GM21381 (cell line): ENCODE data around the gene RB1.
A peak's percentile ranks its signal among the peaks of the same experiment; 100 is the strongest.
"Not testable (repeated sequence)": the region's sequence is repeated elsewhere in the genome, so short reads cannot be mapped to it uniquely, and the experiment has no call there.

Source experiments
- ATAC-seq: cut with Tn5 transposase; IDR thresholded peaks from one replicate; pipeline ENCODE4 v1.9.1; 2021; ENCODE audit warnings: mild to moderate bottlenecking, moderate library complexity; ENCODE audit not compliant: unreplicated experiment

Gene RB1

GRCh38 chr13:48346583-48346982 lies 43.0 kb downstream of the RB1 start:
- ATAC-seq = no peak

- ATAC-seq = no peak
These were observed 46.0 kb downstream of the RB1 start for GRCh38 chr13:48349525-48349924.

- ATAC-seq = no peak
These were observed 50.0 kb downstream of the RB1 start for GRCh38 chr13:48353590-48353989.

- ATAC-seq = not testable (repeated sequence)
These were observed 52.0 kb downstream of the RB1 start for GRCh38 chr13:48355524-48355923.

- no peak for ATAC-seq
These were observed 53.2 kb downstream of the RB1 start for GRCh38 chr13:48356750-48357149.

- ATAC-seq = no peak
These were observed 66.4 kb downstream of the RB1 start for GRCh38 chr13:48369988-48370387.

GRCh38 chr13:48370815-48371214 lies 67.3 kb downstream of the RB1 start:
- no peak for ATAC-seq

GRCh38 chr13:48377857-48378256 lies 74.3 kb downstream of the RB1 start:
- ATAC-seq = no peak

- no peak for ATAC-seq
These were observed 77.0 kb downstream of the RB1 start for GRCh38 chr13:48380581-48380980.

- no peak for ATAC-seq
These were observed 79.8 kb downstream of the RB1 start for GRCh38 chr13:48383384-48383783.

- ATAC-seq = no peak
These were observed 83.3 kb downstream of the RB1 start for GRCh38 chr13:48386816-48387215.

GRCh38 chr13:48391257-48391656 lies 87.7 kb downstream of the RB1 start:
- ATAC-seq = no peak

GRCh38 chr13:48393030-48393697 lies 89.6 kb downstream of the RB1 start:
- ATAC-seq = no peak

GRCh38 chr13:48393698-48394085 lies 90.1 kb downstream of the RB1 start:
- ATAC-seq = no peak

GRCh38 chr13:48397744-48398143 lies 94.2 kb downstream of the RB1 start:
- ATAC-seq = no peak

GRCh38 chr13:48398450-48399095 lies 95.0 kb downstream of the RB1 start:
- ATAC-seq = no peak

- no peak for ATAC-seq
These were observed 96.6 kb downstream of the RB1 start for GRCh38 chr13:48400090-48400694.

- peak; percentile 39 for ATAC-seq
These were observed 97.3 kb downstream of the RB1 start for GRCh38 chr13:48400850-48401291.

- ATAC-seq = no peak
These were observed 97.9 kb downstream of the RB1 start for GRCh38 chr13:48401480-48401879.

GRCh38 chr13:48402325-48402932 lies 98.9 kb downstream of the RB1 start:
- no peak for ATAC-seq

- ATAC-seq = peak; percentile 60
These were observed 99.6 kb downstream of the RB1 start for GRCh38 chr13:48403151-48403631.

GRCh38 chr13:48403913-48404312 lies 100.4 kb downstream of the RB1 start:
- no peak for ATAC-seq
